GM12872 (cell line): ENCODE results near the gene RBM6.

Experiments
- TF ChIP-seq, protein P1 (sequence below): IDR thresholded peaks from 3 replicates; pipeline ENCODE4 v1.5.1; 2011; ENCODE audit warnings: low read depth, mild to moderate bottlenecking, low read length, moderate library complexity; ENCODE audit not compliant: insufficient read depth

The RBM6 gene

DNA sequence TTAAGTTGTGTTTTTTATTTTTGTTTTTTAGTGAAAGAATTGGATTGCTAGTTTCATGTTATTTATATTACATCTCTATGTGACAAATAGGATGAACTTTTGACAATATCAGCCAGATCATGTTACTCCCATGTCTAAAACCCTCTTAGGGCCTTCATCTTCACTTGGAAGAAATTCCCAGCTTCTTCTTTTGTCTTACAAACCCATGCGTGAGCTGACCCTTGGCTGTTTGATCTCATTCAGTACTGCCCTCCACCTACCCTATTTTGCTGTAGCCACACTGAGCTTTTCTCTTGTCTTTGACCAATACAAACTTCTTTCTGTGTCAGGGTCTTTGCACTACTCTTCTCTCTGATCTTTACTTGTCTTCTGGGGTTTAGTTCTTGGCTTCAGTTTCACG, 37.0 kb downstream of the RBM6 start:
- TF ChIP-seq, protein P1, sequence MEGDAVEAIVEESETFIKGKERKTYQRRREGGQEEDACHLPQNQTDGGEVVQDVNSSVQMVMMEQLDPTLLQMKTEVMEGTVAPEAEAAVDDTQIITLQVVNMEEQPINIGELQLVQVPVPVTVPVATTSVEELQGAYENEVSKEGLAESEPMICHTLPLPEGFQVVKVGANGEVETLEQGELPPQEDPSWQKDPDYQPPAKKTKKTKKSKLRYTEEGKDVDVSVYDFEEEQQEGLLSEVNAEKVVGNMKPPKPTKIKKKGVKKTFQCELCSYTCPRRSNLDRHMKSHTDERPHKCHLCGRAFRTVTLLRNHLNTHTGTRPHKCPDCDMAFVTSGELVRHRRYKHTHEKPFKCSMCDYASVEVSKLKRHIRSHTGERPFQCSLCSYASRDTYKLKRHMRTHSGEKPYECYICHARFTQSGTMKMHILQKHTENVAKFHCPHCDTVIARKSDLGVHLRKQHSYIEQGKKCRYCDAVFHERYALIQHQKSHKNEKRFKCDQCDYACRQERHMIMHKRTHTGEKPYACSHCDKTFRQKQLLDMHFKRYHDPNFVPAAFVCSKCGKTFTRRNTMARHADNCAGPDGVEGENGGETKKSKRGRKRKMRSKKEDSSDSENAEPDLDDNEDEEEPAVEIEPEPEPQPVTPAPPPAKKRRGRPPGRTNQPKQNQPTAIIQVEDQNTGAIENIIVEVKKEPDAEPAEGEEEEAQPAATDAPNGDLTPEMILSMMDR = no peak

DNA sequence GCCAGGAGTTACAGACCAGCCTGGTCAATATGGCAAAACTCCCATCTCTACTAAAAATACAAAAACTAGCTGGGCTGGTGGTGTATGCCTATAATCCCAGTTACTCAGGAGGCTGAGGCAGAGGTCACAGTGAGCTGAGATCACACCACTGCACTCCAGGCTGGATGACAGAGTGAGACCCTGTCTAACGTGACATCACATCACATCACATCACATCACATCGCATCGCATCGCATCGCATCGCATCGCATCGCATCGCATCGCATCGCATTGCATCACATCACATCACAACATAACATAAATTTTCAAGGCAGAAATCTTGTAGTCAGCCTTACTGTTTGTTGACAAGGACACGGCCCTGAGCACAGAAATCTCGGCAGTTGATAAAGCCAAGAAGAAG, 44.4 kb downstream of the RBM6 start:
- TF ChIP-seq, protein P1 = no peak

DNA sequence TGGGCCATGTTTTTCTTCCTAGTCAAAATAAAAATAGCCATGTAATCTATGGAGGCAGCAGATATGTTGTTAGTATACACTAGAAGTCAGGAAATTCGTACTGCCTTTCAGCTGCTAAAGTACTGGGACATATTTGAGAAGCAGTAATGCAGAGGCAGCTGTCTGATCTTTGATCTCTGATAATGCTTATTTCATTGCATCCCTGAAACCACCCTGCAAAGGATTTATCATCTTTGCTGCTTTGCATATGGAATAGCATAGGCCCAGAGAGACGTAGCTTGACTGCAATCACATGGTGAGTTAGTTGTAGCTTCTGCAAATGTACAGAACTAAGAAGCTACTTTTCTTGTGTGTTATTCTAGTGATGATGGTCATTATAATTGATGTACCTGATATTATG, 52.4 kb downstream of the RBM6 start:
- TF ChIP-seq, protein P1 = no peak

DNA sequence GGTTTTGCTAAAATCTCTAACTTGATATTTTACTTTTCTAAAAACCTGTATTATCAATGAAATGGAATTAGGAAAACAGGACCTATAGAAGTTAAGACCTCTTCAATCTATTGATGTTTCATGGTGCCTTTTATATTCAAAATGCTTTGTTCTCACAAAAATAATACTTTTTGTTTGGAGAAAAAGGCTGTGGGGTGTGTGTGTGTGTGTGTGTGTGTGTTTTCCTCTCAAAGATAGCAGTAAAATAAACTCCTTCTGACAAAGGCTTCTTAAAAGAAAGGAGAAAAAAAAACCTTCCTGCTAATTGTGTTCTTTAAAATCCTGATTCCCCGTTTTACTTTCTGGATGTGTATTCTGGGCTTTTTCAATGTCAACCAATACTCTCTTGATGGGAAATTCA, 54.5 kb downstream of the RBM6 start:
- TF ChIP-seq, protein P1 = no peak

DNA sequence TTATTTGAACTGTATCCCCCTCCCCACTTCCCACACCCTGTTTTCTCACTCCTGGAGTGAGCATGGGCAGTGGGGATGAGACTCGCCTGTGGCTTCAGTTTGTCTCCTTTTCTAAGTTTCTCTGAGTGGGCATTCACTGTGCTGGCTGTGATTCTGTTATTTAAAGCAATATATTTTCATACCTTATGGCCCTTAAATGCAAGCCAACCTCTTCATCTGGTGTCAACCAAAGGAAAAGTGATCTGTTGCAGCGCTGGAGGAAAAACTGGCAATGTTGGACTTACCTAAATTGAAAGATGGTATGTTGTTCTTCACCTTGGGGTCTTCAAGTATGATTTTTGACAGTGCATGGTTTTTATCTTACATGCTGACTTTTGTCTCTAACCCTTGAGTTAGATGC, 56.1 kb downstream of the RBM6 start:
- TF ChIP-seq, protein P1 = no peak

DNA sequence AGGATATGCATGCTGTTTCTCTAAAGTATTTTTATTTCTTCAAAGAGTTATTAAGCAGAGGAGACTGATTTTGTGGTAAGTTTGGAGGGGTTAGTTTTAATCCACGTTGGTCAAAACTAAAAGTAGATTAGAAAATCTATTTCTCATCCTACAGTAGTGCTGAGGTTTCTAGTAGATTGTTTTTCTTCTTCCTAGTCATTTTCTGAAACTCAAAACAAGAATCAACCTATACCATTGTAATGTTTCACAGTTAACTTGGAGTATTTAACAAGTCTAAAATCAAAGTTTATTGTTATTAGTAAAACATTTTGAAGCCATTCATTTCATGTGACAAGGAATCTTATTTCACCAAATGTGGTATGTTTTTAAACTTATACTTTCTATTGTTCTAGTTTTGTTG, 57.9 kb downstream of the RBM6 start:
- TF ChIP-seq, protein P1 = no peak

DNA sequence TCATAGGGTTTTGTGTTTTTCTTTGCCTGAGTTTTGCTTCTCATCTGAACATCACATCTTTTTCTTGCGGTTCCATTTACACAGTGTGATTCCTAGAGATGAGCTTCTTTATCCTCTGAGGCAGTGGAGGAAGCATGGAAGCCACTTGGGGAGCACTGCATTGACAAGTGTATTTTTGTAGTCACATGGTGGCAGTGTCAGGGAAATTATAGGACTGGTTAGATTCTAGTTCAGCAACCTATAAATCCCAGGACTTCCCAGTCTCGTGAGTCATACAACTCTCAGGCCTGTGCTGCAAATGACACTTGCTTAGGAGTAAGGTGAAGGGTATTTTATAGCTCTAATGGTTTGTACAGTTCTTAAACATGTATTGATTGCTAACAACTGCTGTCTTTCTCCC, 58.4 kb downstream of the RBM6 start:
- TF ChIP-seq, protein P1 = no peak

DNA sequence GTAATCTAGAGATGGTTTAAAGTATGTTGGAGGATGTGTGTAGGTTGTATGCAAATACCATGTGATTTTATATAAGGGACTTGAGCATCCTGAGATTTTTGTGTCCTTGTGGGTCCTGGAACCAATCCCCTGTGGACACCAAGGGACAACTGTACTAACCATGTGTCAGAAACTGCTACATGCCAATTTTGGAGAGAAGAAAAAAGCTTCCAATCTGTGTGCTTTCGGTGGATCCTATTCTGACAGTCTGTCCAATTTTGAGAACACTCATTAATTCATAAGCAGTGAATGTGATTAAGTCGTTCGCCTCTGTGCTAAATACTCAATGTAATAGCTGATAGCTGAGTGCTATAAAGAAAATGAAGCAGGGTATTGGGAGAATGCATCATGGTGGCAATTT, 61.6 kb downstream of the RBM6 start:
- TF ChIP-seq, protein P1 = no peak
